Kidney epithelial cell (primary cell): ENCODE results near the gene C18orf63. TPM values are rescaled to one million over a fixed set of nuclear protein-coding genes. Genes with fewer than 3 reads are reported as not detected.

ENCODE experiments used
- DNase-seq: peaks from one replicate; pipeline ENCODE4 v3.0.0-alpha.2; 2010; ENCODE audit warnings: low read depth
- H3K27me3 ChIP-seq: 2 replicates; pipeline ENCODE4 v1.6.0; 2011; ENCODE audit warnings: low read length; ENCODE audit not compliant: control insufficient read depth, insufficient read depth
- H3K36me3 ChIP-seq: 2 replicates; pipeline ENCODE4 v1.5.1; 2011; ENCODE audit warnings: low read length; ENCODE audit not compliant: control insufficient read depth, insufficient read depth
- H3K4me3 ChIP-seq: 2 replicates; pipeline ENCODE4 v1.5.1; 2011; ENCODE audit warnings: low read depth, mild to moderate bottlenecking, control low read depth, low read length
- CTCF ChIP-seq: IDR thresholded peaks from 2 replicates; pipeline ENCODE4 v1.5.1; 2011; ENCODE audit warnings: mild to moderate bottlenecking, moderate library complexity, low read length, control low read depth, inconsistent platforms; ENCODE audit not compliant: insufficient read depth, poor library complexity, severe bottlenecking
- total RNA-seq: library from RNA; depleted of rRNA; stranded (reverse); fragments of >200 nt; gene quantifications from 2 replicates; pipeline ENCODE4 v1.2.3, GENCODE V29; 2015

Gene C18orf63
- under 0.01 TPM in 1 of 2 replicates, not detected in the other for total RNA-seq

- no peak within 1 kb of the TSS for H3K4me3 ChIP-seq
- H3K27me3 ChIP-seq = no peaks in the 10 kb centered on the region
- no peak for DNase-seq
- no peak for TF ChIP-seq CTCF
- no peaks in the 10 kb centered on the region for H3K36me3 ChIP-seq
Observed at GRCh38 chr18:74315464-74316256, at the start of gene C18orf63. Gene C18orf63, plus strand, starts transcription at chr18:74315839. Its CDS starts 2,027 bp downstream, at chr18:74317866.

- no peak overlapping the region for H3K4me3 ChIP-seq
- TF ChIP-seq CTCF = no peak
- no peaks in the 10 kb centered on the region for H3K36me3 ChIP-seq
- H3K27me3 ChIP-seq = no peaks in the 10 kb centered on the region
- peak; percentile 16 for DNase-seq
Observed at GRCh38 chr18:74266161-74266560, 49.5 kb upstream of the C18orf63 start.

- no peak for TF ChIP-seq CTCF
Observed at GRCh38 chr18:74268175-74268574, 47.5 kb upstream of the C18orf63 start.

GRCh38 chr18:74268933-74269620 lies 46.6 kb upstream of the C18orf63 start:
- Histone ChIP-seq H3K36me3 (no peaks in the 10 kb centered on the region), H3K27me3 (no peaks in the 10 kb centered on the region), H3K4me3 (no peak overlapping the region)
- TF ChIP-seq CTCF = no peak
- no peak for DNase-seq

More at GRCh38 chr18:74268175-74268574, 47.5 kb upstream of the C18orf63 start:
- Histone ChIP-seq H3K36me3 (no peaks in the 10 kb centered on the region), H3K4me3 (no peak overlapping the region), H3K27me3 (no peaks in the 10 kb centered on the region)
- DNase-seq = no peak

GRCh38 chr18:74271635-74272034 lies 44.0 kb upstream of the C18orf63 start:
- no peaks in the 10 kb centered on the region for H3K27me3 ChIP-seq
- DNase-seq = no peak
- no peaks in the 10 kb centered on the region for H3K36me3 ChIP-seq
- H3K4me3 ChIP-seq = no peak overlapping the region
- no peak for TF ChIP-seq CTCF
